ENCODE results near the gene SEC16A. TPM values are rescaled to one million over a fixed set of nuclear protein-coding genes. Genes with fewer than 3 reads are reported as not detected.

Gene SEC16A
- total RNA-seq, 1 experiment from 2014 or later: 7.5 TPM

DNA sequence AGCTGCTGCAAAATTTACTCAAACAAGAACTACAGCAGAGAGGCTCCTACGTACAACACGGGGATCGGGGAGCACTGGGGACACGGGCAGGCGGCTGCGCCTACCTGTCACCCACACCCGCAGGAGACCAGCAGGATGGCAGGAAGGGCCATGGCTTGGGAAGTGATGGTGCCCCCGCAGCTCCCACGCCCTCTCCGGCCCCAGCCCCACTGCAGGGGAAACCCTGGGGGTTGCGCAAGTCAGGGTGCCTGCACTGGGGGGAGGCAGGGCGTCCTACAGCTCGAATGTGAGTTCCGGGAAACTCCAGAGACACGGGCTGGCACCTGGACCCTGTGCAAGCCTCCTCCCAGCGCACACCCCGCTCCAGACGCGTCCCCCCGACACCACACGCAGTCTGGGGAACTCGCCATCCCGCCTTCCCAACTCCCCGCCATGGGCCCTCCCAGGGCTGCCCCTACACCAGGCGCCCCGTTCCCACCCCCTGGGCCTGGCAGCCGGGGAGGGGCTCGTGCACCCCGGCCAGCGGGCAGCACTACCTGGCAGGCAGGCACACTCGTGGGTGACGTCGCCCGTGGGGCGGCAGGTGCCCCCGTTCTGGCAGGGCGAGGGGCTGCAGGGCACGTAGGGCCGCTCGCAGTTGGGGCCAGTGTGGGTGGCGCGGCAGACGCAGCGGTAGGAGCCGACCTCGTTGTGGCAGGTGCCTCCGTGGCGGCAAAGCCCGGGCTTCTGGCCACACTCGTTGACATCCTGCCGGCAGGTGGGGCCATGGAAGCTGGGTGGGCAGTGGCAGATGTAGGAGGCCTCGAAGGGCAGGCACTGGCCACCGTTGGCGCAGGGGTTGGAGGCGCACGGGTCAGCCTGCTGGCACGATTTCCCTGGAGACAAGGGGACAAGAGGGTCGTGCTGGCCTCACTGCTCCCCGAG lies 39.7 kb upstream of the SEC16A start:
- Histone ChIP-seq H3K4me3 (no peak overlapping the region), H3K36me3 (no peaks in the 10 kb centered on the region), H3K27me3 (no peaks in the 10 kb centered on the region), H3K9me3 (no peaks in the 10 kb centered on the region)
- DNase-seq: no peak

DNA sequence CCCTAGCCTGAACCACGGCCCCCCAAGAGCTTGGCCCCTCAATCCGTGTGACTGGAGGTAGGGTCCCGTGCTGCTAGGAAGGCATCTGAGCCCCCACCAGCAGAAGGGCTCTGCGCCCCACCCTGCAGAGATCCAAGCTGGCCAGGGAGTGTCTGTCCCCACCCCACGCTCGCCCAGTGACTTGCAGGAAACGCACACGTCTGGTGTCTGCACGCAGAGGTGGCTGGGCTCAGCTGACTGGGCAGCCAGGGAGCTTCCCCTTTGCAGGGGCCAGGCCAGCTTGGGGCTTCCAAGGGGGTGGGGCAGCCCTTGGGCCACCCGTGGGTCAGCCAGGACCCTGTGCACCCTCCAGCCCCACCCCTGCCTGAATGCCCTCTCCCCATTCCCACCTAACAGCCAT lies 38.7 kb upstream of the SEC16A start:
- DNase-seq: no peak
- Histone ChIP-seq H3K36me3 (no peaks in the 10 kb centered on the region), H3K4me3 (no peak overlapping the region), H3K9me3 (no peaks in the 10 kb centered on the region), H3K27me3 (no peaks in the 10 kb centered on the region)

DNA sequence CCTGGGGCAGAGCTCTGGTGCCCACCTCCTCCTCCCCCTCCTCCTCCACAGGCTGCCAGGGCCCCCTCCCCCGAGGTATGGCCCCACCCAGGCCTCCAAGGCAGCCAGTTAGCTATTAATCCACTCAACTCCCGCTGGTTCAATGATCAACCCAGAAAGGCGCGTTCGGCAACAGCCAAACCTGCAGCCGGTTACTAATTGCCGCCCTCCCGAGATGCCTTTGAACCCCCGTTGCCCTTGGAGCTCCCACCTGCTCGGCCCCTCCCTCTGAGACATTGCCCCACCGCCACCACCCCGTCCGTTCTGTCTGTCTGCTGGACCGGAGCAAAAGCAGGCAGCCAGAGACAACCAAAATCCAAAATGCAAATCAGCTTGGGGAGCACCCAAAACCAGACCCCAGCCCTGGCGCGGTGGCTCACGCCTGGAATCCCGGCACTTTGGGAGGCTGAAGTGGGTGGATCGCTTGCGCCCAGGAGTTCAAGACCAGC lies 37.3 kb upstream of the SEC16A start:
- H3K4me3 ChIP-seq: no peak overlapping the region
- DNase-seq: no peak
- no peaks in the 10 kb centered on the region for H3K9me3 ChIP-seq
- no peaks in the 10 kb centered on the region for H3K27me3 ChIP-seq
- no peaks in the 10 kb centered on the region for H3K36me3 ChIP-seq

DNA sequence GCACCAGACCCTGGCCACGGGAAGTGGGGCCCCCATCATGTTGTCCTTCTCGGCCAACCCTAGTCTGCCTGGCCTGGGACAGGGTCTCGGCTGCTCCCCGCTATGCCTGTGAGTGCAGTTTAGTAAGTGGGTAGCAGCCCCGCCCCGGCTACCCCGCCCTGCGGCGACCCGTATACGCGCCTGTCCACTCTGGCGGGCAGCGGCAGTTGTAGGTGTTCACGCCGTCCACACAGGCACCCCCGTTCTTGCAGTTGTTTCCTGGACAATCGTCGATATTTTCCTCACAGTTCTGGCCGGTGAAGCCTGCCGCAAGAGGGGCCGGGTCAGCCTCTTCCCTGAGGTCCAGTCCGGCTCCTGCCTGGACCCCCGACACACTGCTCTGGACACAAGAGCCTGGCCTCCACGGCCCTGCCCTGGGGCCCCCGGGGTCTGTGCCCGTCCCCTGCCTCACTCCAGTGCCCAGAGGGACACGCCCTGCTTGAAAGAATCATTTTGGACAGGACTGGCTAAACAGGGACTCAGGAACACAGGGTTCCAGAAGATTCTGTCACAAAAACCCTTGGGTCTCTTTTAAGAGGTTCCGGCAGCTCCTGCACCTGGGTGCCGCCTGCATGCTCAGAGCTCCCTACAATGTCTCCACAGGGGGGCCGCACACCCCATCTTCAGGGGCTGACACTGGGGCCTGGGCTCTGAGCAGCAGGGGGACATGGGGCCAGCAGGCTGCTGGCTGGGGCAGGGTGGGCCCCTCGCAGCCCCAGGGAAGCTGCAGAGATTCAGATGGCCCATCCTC lies 36.6 kb upstream of the SEC16A start:
- no peak for DNase-seq
- no peaks in the 10 kb centered on the region for H3K36me3 ChIP-seq
- no peaks in the 10 kb centered on the region for H3K27me3 ChIP-seq

DNA sequence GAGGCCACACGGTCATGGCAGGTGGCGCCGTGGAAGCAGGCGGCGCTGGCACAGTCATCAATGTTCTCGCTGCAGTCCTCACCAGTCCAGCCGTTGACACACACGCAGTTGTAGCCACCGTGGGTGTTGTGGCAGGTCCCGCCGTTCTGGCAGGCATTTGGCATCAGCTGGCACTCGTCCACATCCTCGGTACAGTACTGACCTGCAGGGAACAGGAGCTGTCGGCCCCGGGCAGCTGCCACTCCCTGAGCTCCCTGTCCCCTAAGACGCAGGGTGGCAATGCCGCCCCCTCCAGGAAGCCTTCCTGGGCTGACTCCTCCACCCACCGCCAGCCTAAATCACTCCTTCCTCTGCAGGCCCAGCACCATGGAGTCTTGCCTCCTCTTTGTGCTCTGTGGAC lies 35.8 kb upstream of the SEC16A start:
- Histone ChIP-seq H3K4me3 (no peak overlapping the region), H3K36me3 (no peaks in the 10 kb centered on the region), H3K9me3 (no peaks in the 10 kb centered on the region), H3K27me3 (no peaks in the 10 kb centered on the region)
- DNase-seq: no peak

More for the DNA sequence above, 36.6 kb upstream of the SEC16A start:
- no peaks in the 10 kb centered on the region for H3K9me3 ChIP-seq
- no peak overlapping the region for H3K4me3 ChIP-seq

DNA sequence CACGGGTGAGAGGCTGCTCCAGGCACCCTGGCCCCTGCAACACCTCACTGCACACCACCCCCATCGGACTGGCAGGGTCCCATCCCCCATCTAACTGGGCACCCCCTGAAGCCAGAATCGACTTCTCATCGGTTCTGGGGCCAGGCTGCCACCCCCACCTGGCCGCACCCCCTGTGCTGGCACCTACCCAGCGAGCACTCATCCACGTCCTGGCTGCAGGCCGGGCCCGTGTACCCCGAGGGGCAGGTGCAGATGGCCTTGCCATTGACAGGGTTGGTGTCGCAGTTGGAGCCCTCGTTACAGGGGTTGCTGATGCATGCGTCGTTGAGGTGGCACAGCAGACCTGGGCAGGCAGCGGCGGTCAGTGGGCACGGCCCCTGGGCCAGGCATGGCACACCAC lies 35.1 kb upstream of the SEC16A start:
- no peak overlapping the region for H3K4me3 ChIP-seq
- DNase-seq: no peak
- H3K27me3 ChIP-seq: no peaks in the 10 kb centered on the region
- peaks cover 2% of the 10 kb centered on the region for H3K36me3 ChIP-seq
- H3K9me3 ChIP-seq: no peaks in the 10 kb centered on the region

DNA sequence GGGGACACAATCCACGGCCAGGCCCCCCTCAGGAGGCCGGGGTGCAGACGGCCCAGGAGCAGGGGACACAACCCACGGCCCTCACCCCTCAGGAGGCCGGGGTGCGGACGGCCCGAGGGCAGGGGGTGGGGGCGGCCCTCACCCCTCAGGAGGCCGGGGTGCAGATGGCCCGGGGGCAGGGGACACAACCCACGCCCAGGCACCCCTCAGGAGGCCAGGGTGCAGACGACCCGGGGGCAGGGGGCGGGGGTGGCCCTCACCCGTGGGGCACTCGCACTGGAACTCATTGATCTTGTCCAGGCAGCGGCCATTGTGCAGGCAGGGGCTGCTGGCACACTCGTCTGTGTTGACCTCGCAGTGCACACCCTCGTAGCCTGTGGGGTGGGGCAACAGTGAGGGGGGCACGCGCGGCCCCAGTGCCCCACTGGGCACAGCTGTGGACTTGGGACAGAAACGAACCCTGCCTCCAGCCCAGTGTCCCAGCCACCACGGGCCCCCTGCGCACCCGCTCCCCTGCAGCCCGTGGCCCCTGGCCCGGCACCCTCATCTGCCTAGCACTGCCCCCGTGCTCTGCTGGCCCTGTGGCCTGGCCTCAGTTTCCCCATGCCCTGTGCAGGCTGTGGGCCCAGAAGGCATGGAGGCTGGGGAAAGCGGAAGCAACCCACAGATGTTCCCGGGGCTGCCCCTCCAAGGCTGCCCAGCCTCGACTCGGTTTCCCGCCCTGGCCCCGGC lies 34.3 kb upstream of the SEC16A start:
- no peaks in the 10 kb centered on the region for H3K9me3 ChIP-seq
- H3K36me3 ChIP-seq: peaks cover 3% of the 10 kb centered on the region
- DNase-seq: no peak
- H3K27me3 ChIP-seq: no peaks in the 10 kb centered on the region
- H3K4me3 ChIP-seq: no peak overlapping the region

DNA sequence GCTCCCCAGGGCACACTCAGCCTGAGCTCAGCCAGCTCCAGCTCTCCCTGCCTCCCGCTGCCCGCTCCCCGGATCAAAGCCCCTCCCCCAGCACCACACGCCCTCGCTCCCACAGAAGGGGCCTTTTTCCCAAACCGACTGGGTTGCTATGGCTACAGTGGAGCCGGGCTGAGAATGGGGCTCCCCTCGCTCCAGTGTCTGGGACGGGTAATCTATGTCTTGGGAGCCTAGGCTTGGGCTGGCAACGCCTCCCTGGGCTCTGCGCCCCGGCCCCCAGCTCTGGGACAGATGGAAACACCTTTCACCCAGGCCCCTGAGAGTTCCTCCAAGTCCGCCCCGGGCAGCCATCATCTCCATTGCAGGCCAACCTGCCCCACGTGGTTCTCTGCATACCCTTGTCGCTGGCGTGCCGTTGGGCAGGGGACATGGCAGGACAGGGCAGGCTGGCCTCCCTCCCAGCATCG lies 33.4 kb upstream of the SEC16A start:
- no peak for DNase-seq
- Histone ChIP-seq H3K9me3 (no peaks in the 10 kb centered on the region), H3K36me3 (peaks cover 3% of the 10 kb centered on the region), H3K4me3 (no peak overlapping the region), H3K27me3 (no peaks in the 10 kb centered on the region)

DNA sequence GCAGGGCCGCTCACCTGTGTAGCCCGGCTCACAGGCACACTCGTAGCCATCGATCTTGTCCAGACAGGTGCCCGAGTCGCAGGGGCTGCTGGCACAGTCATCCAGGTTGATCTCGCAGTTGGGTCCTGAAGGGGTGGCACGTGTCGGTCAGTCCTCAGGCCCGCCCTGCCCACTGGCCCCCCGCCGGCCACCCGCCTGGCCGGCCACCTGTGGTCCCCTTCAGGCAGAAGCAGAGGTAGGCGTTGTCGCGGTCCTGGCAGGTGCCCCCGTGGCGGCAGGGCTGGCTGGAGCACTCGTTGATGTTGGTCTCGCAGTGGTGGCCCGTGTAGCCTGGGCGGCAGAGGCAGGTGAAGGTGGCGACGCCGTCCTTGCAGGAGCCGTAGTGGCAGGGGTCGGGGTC lies 32.4 kb upstream of the SEC16A start:
- H3K4me3 ChIP-seq: no peak overlapping the region
- DNase-seq: no peak
- H3K36me3 ChIP-seq: peaks cover 3% of the 10 kb centered on the region
- no peaks in the 10 kb centered on the region for H3K27me3 ChIP-seq
- H3K9me3 ChIP-seq: no peaks in the 10 kb centered on the region

DNA sequence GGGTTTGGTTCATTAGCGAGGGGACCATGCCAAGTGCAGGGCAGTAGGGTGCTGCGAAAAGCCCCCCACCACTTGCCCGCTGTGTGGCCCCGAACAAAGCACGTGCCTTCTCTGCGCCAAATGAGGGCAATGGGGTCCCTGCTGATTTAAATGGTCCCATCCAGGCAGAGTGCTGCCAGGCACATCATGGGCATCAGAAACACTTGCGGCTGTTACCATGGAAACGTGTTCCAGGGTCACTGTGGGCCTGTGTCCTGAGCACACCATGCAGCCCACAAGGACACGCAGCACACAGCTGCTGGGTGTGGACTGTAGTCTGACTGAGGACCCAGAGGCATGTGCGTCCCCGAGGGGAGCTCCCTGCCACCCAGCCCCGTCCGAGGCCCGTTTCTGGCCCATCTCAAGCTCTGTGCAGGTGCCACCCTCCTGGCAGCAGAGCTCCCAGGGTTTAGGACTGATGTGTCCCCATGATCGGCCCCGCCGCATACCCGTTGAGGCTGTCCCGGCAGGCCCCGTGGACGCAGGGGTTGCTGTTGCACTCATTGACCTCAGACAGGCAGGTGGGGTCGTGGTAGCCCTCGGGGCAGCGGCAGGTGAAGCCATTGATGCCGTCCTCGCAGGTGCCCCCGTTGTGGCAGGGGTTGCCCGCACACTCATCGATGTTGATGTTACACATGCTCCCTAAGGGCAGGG lies 31.3 kb upstream of the SEC16A start:
- no peak for DNase-seq
- peaks cover 3% of the 10 kb centered on the region for H3K36me3 ChIP-seq
- H3K9me3 ChIP-seq: no peaks in the 10 kb centered on the region
- no peaks in the 10 kb centered on the region for H3K27me3 ChIP-seq
- no peak overlapping the region for H3K4me3 ChIP-seq

DNA sequence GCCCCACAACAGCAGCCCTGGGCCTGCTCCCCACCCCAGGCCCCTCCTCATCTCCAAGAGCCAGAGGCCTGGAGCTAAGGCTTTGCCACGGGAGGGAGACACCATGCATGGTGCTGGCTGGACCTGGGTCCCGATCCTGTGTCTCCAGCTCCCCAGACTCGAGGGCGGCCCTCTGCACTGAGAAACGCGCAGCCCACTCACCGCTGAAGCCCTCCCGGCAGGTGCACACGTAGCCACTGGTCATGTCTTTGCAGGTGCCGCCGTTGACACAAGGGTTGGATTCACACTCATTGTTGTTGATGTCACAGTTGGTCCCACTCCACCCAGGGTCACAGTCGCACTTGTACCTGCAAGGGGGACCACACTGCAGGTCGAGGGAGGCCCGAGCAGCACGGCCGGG lies 30.4 kb upstream of the SEC16A start:
- Histone ChIP-seq H3K36me3 (peaks cover 3% of the 10 kb centered on the region), H3K27me3 (no peaks in the 10 kb centered on the region), H3K4me3 (no peak overlapping the region), H3K9me3 (no peaks in the 10 kb centered on the region)
- no peak for DNase-seq

DNA sequence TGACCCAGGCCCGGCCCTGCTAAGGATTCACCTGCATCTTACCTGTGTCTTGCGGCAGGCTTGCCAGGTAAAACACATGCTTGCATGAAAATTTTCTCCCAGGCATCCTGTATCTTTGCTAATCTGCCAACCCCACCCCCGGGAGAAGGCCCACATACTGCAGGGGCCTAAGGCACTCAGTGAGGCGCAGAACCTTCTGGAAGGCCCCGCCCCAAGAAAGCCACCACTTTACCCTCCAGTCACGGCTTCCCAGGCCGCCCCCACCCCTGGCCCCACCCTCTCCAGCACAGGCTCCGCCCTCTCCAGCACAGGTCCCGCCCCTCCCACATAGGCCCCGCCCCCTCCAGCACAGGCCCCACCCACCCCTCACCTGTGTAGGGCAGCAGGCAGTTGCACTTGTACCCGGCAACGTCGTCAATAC lies 29.8 kb upstream of the SEC16A start:
- Histone ChIP-seq H3K36me3 (peaks cover 3% of the 10 kb centered on the region), H3K27me3 (no peaks in the 10 kb centered on the region), H3K9me3 (no peaks in the 10 kb centered on the region), H3K4me3 (no peak overlapping the region)
- DNase-seq: no peak

DNA sequence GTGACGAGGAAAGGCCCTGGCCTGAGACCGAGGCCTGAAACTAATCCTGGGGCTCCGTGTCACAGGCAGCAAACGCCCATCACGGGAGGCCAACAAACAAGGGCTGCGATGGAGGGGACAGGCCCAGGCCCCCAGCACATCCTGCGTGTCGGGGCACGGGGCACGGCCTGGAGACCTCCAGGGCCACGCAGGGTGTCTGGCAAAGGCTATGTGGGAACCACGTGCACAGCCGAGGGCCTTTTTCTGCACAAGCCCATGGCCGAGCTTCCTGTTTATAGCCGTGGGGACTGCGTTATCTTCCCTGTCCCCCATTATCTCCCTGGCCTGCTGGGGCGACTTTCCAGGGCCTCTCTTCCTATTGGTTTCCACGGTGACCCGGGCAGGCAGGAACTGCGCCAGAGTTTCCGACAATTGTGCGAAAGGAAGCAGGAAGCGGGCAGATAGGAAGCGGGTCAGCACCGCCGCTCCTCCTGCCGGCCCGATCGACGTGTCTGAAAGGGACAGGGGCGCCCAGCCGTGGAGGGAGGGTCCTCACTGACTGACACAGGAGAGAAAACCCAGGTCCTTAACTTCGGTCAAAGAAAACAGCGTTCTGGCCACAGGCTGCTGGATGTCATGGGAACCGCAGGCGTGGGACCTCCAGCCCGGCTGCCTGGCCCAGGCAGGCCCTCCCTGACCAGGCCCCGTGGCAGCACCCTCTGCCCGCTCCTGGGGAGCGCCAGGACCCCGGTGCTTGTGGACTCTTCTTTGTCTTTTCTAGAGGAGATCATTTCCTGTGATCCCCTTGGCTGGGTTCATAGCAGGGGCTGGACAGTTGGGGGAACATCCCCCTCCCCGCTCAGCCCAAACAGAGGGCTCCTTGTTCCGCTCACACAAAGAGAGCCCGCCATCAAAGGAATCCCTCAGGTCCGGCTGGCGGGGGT lies 29.1 kb upstream of the SEC16A start:
- Histone ChIP-seq H3K9me3 (no peaks in the 10 kb centered on the region), H3K36me3 (peaks cover 3% of the 10 kb centered on the region), H3K27me3 (no peaks in the 10 kb centered on the region), H3K4me3 (no peak overlapping the region)
- DNase-seq: no peak

DNA sequence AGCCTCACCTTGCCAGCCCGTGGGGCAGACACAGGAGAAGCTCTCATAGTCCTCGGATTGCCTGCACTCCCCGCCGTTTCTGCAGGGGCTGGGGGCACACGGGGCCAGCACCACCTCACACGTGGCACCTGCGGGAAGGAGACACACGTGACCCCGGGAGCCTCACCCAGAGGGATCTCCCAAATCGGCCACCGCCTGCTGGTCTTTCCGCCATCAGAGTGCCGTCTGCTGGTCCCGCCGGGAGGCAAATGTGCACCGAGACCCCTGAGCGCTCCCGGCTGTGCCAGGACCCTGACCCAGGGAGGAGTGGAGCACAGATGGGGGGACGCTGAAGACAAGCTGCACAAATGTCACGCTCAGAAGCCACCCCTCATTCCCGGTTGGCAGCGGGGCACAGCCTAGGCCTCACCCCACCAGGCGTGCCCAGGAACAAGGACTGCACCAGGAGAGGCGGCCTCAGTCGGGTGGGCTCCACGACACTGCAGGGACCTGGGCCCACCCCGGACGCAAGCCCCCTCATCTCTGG lies 28.4 kb upstream of the SEC16A start:
- peaks cover 3% of the 10 kb centered on the region for H3K36me3 ChIP-seq
- H3K27me3 ChIP-seq: no peaks in the 10 kb centered on the region
- no peak overlapping the region for H3K4me3 ChIP-seq
- no peak for DNase-seq
- H3K9me3 ChIP-seq: no peaks in the 10 kb centered on the region

DNA sequence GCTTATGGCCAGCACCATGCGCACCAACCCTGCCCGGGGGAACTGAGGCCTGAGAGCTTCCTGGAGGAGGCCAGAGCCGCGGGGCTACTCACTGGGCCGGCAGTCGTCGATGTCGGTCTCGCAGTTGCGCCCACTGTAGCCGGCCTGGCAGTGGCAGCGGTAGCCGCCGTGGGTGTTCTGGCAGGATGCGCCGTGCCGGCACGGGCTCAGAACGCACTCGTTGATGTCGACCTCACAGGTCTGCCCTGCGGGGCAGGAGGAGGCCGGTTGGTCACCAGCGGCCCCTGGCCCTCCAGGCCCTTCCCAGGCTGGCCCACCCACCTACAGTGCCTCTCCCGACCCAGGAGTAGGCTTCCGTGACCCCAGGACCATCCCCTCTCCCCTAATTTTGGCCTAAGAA lies 27.7 kb upstream of the SEC16A start:
- H3K4me3 ChIP-seq: no peak overlapping the region
- no peak for DNase-seq
- no peaks in the 10 kb centered on the region for H3K9me3 ChIP-seq
- H3K36me3 ChIP-seq: peaks cover 3% of the 10 kb centered on the region
- no peaks in the 10 kb centered on the region for H3K27me3 ChIP-seq

Data from MG63 (cell line).